ENCODE measurements around the gene LRRC7.

The LRRC7 gene

GRCh38 chr1:69567652-69568420, at the start of gene LRRC7:
Gene LRRC7 (plus strand): TSS chr1:69567922. CDS start chr1:69568640, 718 bp downstream.
- DNase-seq: peak; percentile 33

GRCh38 chr1:69519006-69519405, 48.7 kb upstream of the LRRC7 start:
- DNase-seq: no peak

- DNase-seq: no peak
Measured at GRCh38 chr1:69520326-69520725, 47.4 kb upstream of the LRRC7 start.

- DNase-seq: no peak
Measured at GRCh38 chr1:69523032-69523431, 44.7 kb upstream of the LRRC7 start.

GRCh38 chr1:69523461-69523860, 44.3 kb upstream of the LRRC7 start:
- DNase-seq: no peak

GRCh38 chr1:69524015-69524414, 43.7 kb upstream of the LRRC7 start:
- no peak for DNase-seq

GRCh38 chr1:69527273-69527672, 40.4 kb upstream of the LRRC7 start:
- no peak for DNase-seq

GRCh38 chr1:69528376-69528775, 39.3 kb upstream of the LRRC7 start:
- DNase-seq: no peak

- DNase-seq: no peak
Measured at GRCh38 chr1:69533343-69533742, 34.4 kb upstream of the LRRC7 start.

- no peak for DNase-seq
Measured at GRCh38 chr1:69534829-69535228, 32.9 kb upstream of the LRRC7 start.

GRCh38 chr1:69535490-69535889, 32.2 kb upstream of the LRRC7 start:
- DNase-seq: no peak

- no peak for DNase-seq
Measured at GRCh38 chr1:69540052-69540451, 27.7 kb upstream of the LRRC7 start.

GRCh38 chr1:69551476-69552324, 16.0 kb upstream of the LRRC7 start:
- peak; percentile 50 for DNase-seq

- DNase-seq: no peak
Measured at GRCh38 chr1:69553726-69554125, 14.0 kb upstream of the LRRC7 start.

GRCh38 chr1:69568421-69569174, 876 bp downstream of the LRRC7 start:
- DNase-seq: no peak

- no peak for DNase-seq
Measured at GRCh38 chr1:69569175-69569541, 1.4 kb downstream of the LRRC7 start.

- no peak for DNase-seq
Measured at GRCh38 chr1:69569576-69570328, 2.0 kb downstream of the LRRC7 start.

GRCh38 chr1:69570356-69570755, 2.6 kb downstream of the LRRC7 start:
- DNase-seq: no peak

GRCh38 chr1:69572921-69573320, 5.2 kb downstream of the LRRC7 start:
- no peak for DNase-seq

GRCh38 chr1:69573911-69574310, 6.2 kb downstream of the LRRC7 start:
- no peak for DNase-seq

- no peak for DNase-seq
Measured at GRCh38 chr1:69585666-69586065, 17.9 kb downstream of the LRRC7 start.

- no peak for DNase-seq
Measured at GRCh38 chr1:69587391-69587790, 19.7 kb downstream of the LRRC7 start.

GRCh38 chr1:69589799-69590198, 22.1 kb downstream of the LRRC7 start:
- DNase-seq: no peak
